Measurements from ENCODE around the gene SLC35F3. TPM values are rescaled to one million over a fixed set of nuclear protein-coding genes. Genes with fewer than 3 reads are reported as not detected.
"Not testable (repeated sequence)": the region's sequence is repeated elsewhere in the genome, so short reads cannot be mapped to it uniquely, and the experiment has no call there.

SLC35F3 gene
- total RNA-seq, 2 experiments from 2014 or later, result 34.4 to 35.7 TPM

DNA sequence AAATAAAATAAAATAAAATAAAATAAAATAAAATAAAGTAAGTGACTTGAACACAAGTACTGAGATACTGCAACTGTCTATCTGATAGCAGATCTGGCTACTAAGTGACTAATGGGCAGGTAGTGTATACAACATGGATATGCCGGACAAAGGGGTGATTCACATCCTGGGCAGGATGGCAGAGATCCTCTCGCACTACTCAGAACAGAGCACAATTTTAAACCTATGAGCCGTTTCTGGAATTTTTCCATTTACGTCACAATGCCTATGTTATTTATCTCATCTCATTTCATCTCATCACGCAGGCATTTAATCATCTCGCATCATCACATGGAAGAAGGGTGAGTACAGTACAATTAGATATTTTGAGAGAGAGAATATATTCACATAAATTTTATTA lies 235.5 kb downstream of the SLC35F3 start:
- Mint-ChIP-seq H3K36me3 (ENCODE audit: low read depth) (no peaks in the 10 kb centered on the region), H3K27me3 (ENCODE audit: low read depth) (peaks cover 34% of the 10 kb centered on the region), H3K27ac (no peak overlapping the region), H3K4me3 (no peak overlapping the region), H3K9me3 (ENCODE audit: insufficient read depth) (no peaks in the 10 kb centered on the region), H3K4me1 (ENCODE audit: low read depth) (no peaks in the 10 kb centered on the region)
- no peak for DNase-seq
- CTCF ChIA-PET, result no interaction called here
- ATAC-seq, result no peak
- POLR2A ChIA-PET, result no interaction called here

- ChIA-PET POLR2A (no interaction called here), CTCF (no interaction called here)
- DNase-seq, result no peak
- no peaks in the 10 kb centered on the region for H3K9me3 Mint-ChIP-seq (ENCODE audit: insufficient read depth)
- H3K27me3 Mint-ChIP-seq (ENCODE audit: low read depth), result peaks cover 38% of the 10 kb centered on the region
- no peaks in the 10 kb centered on the region for H3K4me1 Mint-ChIP-seq (ENCODE audit: low read depth)
- H3K4me3 Mint-ChIP-seq, result no peak overlapping the region
- no peaks in the 10 kb centered on the region for H3K36me3 Mint-ChIP-seq (ENCODE audit: low read depth)
- H3K27ac Mint-ChIP-seq, result no peak overlapping the region
- no peak for ATAC-seq
Measured at GRCh38 chr1:234140388-234140787, 235.9 kb downstream of the SLC35F3 start.

- ATAC-seq (no peak), DNase-seq (no peak)
- ChIA-PET CTCF (no interaction called here), POLR2A (no interaction called here)
- Mint-ChIP-seq H3K4me1 (ENCODE audit: low read depth) (no peaks in the 10 kb centered on the region), H3K4me3 (no peak overlapping the region), H3K27ac (no peak overlapping the region), H3K27me3 (ENCODE audit: low read depth) (peaks cover 41% of the 10 kb centered on the region), H3K9me3 (ENCODE audit: insufficient read depth) (no peaks in the 10 kb centered on the region), H3K36me3 (ENCODE audit: low read depth) (no peaks in the 10 kb centered on the region)
Measured at GRCh38 chr1:234141006-234141405, 236.5 kb downstream of the SLC35F3 start.

DNA sequence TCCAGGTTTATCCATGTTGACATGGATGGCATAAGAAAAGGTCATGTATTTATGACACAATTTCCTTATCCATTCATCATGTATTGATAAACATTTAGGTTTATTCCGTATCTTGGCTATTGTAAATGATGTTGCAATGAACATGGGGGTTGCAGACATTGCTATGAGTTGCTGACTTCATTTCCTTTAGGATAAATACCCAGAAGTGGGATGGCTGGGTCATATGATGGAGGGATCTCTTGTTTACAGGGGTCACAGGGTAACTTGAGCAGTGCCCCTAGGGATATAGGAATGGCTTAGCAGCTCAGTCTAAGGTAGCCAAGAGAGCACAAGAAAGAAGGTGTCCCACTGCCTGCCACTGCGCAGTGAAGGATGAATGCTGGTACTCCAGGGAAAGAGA lies 239.2 kb downstream of the SLC35F3 start:
- POLR2A ChIA-PET, result no interaction called here

GRCh38 chr1:234144901-234145300 lies 240.4 kb downstream of the SLC35F3 start:
- ATAC-seq, result no peak

More for the DNA sequence above, 239.2 kb downstream of the SLC35F3 start:
- H3K9me3 Mint-ChIP-seq (ENCODE audit: insufficient read depth), result peaks cover 6% of the 10 kb centered on the region
- DNase-seq (no peak), ATAC-seq (no peak)
- peaks cover 39% of the 10 kb centered on the region for H3K27me3 Mint-ChIP-seq (ENCODE audit: low read depth)
- no peak overlapping the region for H3K4me3 Mint-ChIP-seq
- CTCF ChIA-PET, result no interaction called here
- H3K36me3 Mint-ChIP-seq (ENCODE audit: low read depth), result no peaks in the 10 kb centered on the region
- H3K4me1 Mint-ChIP-seq (ENCODE audit: low read depth), result no peaks in the 10 kb centered on the region
- no peak overlapping the region for H3K27ac Mint-ChIP-seq

GRCh38 chr1:234148350-234148749 lies 243.9 kb downstream of the SLC35F3 start:
- ChIA-PET POLR2A (interaction anchor here (0.6 kb wide), 1 partner anchor 123 kb away, joined by 3 read pairs; no protein-coding TSS in a partner anchor), CTCF (interaction anchor here (4.6 kb wide), 1 partner anchor 162 kb away, joined by 18 read pairs; no protein-coding TSS in a partner anchor)
- no peak overlapping the region for H3K4me3 Mint-ChIP-seq
- peaks cover 6% of the 10 kb centered on the region for H3K9me3 Mint-ChIP-seq (ENCODE audit: insufficient read depth)
- DNase-seq (no peak), ATAC-seq (no peak)
- H3K4me1 Mint-ChIP-seq (ENCODE audit: low read depth), result no peaks in the 10 kb centered on the region
- peaks cover 46% of the 10 kb centered on the region for H3K27me3 Mint-ChIP-seq (ENCODE audit: low read depth)
- no peaks in the 10 kb centered on the region for H3K36me3 Mint-ChIP-seq (ENCODE audit: low read depth)
- no peak overlapping the region for H3K27ac Mint-ChIP-seq

More at GRCh38 chr1:234144901-234145300, 240.4 kb downstream of the SLC35F3 start:
- H3K9me3 Mint-ChIP-seq (ENCODE audit: insufficient read depth), result peaks cover 6% of the 10 kb centered on the region
- no peak for DNase-seq
- H3K4me3 Mint-ChIP-seq, result no peak overlapping the region
- peaks cover 48% of the 10 kb centered on the region for H3K27me3 Mint-ChIP-seq (ENCODE audit: low read depth)
- ChIA-PET POLR2A (no interaction called here), CTCF (no interaction called here)
- H3K27ac Mint-ChIP-seq, result no peak overlapping the region
- H3K4me1 Mint-ChIP-seq (ENCODE audit: low read depth), result no peaks in the 10 kb centered on the region
- no peaks in the 10 kb centered on the region for H3K36me3 Mint-ChIP-seq (ENCODE audit: low read depth)

GRCh38 chr1:234148816-234149215 lies 244.3 kb downstream of the SLC35F3 start:
- Mint-ChIP-seq H3K4me1 (ENCODE audit: low read depth) (no peaks in the 10 kb centered on the region), H3K9me3 (ENCODE audit: insufficient read depth) (peaks cover 6% of the 10 kb centered on the region), H3K4me3 (no peak overlapping the region), H3K27me3 (ENCODE audit: low read depth) (peaks cover 43% of the 10 kb centered on the region), H3K27ac (no peak overlapping the region), H3K36me3 (ENCODE audit: low read depth) (no peaks in the 10 kb centered on the region)
- ChIA-PET POLR2A (no interaction called here), CTCF (interaction anchor here (4.6 kb wide), 1 partner anchor 161 kb away, joined by 18 read pairs; no protein-coding TSS in a partner anchor)
- DNase-seq (no peak), ATAC-seq (no peak)

- H3K4me1 Mint-ChIP-seq (ENCODE audit: low read depth), result no peaks in the 10 kb centered on the region
- H3K27me3 Mint-ChIP-seq (ENCODE audit: low read depth), result peaks cover 41% of the 10 kb centered on the region
- ATAC-seq, result no peak
- H3K4me3 Mint-ChIP-seq, result no peak overlapping the region
- ChIA-PET POLR2A (no interaction called here), CTCF (interaction anchor here (4.6 kb wide), 1 partner anchor 161 kb away, joined by 18 read pairs; no protein-coding TSS in a partner anchor)
- H3K27ac Mint-ChIP-seq, result no peak overlapping the region
- no peak for DNase-seq
- no peaks in the 10 kb centered on the region for H3K36me3 Mint-ChIP-seq (ENCODE audit: low read depth)
- H3K9me3 Mint-ChIP-seq (ENCODE audit: insufficient read depth), result peaks cover 6% of the 10 kb centered on the region
Measured at GRCh38 chr1:234149217-234149616, 244.7 kb downstream of the SLC35F3 start.

GRCh38 chr1:234150892-234151291 lies 246.4 kb downstream of the SLC35F3 start:
- Mint-ChIP-seq H3K9me3 (ENCODE audit: insufficient read depth) (peaks cover 6% of the 10 kb centered on the region), H3K27me3 (ENCODE audit: low read depth) (peaks cover 30% of the 10 kb centered on the region), H3K36me3 (ENCODE audit: low read depth) (no peaks in the 10 kb centered on the region), H3K4me1 (ENCODE audit: low read depth) (peaks cover 2% of the 10 kb centered on the region), H3K27ac (no peak overlapping the region), H3K4me3 (no peak overlapping the region)
- DNase-seq (no peak), ATAC-seq (no peak)
- ChIA-PET CTCF (interaction anchor here (0.7 to 4.6 kb wide), 6 partner anchors 11 to 161 kb away, joined by 3 to 18 read pairs (median 4); no protein-coding TSS in a partner anchor), POLR2A (no interaction called here)

DNA sequence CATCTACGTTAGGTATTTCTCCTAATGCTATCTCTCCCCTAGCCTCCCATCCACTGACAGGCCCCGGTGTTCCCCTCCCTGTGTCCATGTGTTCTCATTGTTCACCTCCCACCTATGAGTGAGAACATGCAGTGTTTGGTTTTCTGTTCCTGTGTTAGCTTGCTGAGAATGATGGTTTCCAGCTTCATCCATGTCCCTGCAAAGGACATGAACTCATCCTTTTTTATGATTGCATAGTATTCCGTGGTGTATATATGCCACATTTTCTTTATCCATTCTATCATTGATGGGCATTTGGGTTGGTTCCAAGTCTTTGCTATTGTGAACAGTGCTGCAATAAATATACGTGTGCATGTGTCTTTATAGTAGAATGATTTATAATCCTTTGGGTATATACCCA lies 247.9 kb downstream of the SLC35F3 start:
- H3K4me1 Mint-ChIP-seq (ENCODE audit: low read depth); H3K9me3 Mint-ChIP-seq (ENCODE audit: insufficient read depth); ATAC-seq; POLR2A ChIA-PET; H3K4me3 Mint-ChIP-seq; H3K27ac Mint-ChIP-seq; DNase-seq; H3K36me3 Mint-ChIP-seq (ENCODE audit: low read depth): not testable (repeated sequence)
- H3K27me3 Mint-ChIP-seq (ENCODE audit: low read depth), result peaks cover 29% of the 10 kb centered on the region
- CTCF ChIA-PET, result interaction anchor here (1.6 kb wide), 1 partner anchor 158 kb away, joined by 6 read pairs; no protein-coding TSS in a partner anchor

DNA sequence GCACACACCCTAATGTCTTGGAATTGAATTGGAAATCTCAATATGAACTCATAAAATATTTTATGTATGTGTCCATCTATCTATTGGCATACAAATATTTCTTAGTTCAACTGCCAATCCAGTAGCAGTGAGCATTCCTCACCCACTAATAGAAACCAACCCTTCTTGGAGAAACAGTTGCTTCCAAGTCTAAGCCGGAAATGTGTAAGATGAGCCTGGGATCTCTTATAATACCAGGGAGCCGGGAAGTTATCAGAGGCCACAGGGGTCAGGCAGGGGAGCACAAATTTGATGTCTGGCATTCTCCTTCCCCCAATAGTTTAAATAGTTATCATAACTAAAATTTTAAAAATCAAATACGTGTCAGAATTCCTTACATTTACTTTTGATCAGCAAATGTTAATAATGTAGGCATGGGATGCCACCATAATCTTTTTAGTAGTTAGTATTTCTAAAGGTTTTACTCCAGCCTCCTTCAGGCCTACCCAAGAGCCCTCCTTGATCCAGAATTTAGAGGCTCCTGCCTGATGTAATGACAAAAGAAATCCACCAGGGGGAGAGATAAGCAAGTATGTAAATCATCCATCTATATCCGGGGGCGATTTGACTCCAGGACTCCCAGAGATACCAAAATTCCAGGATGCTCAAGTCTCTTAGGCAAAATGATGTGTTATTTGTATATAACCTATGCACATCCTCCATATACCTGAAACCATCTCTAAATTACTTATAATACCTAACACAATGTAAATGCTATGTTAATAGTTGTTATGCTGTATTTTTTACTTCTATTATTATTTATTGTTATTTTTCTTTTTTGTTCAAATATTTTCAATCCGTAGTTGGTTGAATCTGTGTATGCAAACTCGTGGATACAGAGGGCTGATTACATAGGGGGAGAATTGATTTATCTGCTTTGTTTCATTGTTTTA lies 250.1 kb downstream of the SLC35F3 start:
- Mint-ChIP-seq H3K9me3 (ENCODE audit: insufficient read depth) (no peaks in the 10 kb centered on the region), H3K4me1 (ENCODE audit: low read depth) (peaks cover 2% of the 10 kb centered on the region), H3K36me3 (ENCODE audit: low read depth) (no peaks in the 10 kb centered on the region), H3K27me3 (ENCODE audit: low read depth) (peaks cover 22% of the 10 kb centered on the region), H3K4me3 (no peak overlapping the region), H3K27ac (no peak overlapping the region)
- DNase-seq (peak; percentile 61), ATAC-seq (peak; percentile 70)
- ChIA-PET POLR2A (no interaction called here), CTCF (interaction anchor here (0.8 to 1.2 kb wide), 13 partner anchors 17 to 171 kb away, joined by 3 to 24 read pairs (median 4); no protein-coding TSS in a partner anchor)

- POLR2A ChIA-PET, result no interaction called here
- Mint-ChIP-seq H3K27me3 (ENCODE audit: low read depth) (peaks cover 8% of the 10 kb centered on the region), H3K4me1 (ENCODE audit: low read depth) (peaks cover 34% of the 10 kb centered on the region), H3K9me3 (ENCODE audit: insufficient read depth) (peaks cover 8% of the 10 kb centered on the region), H3K27ac (no peak overlapping the region), H3K36me3 (ENCODE audit: low read depth) (no peaks in the 10 kb centered on the region), H3K4me3 (no peak overlapping the region)
- no peak for ATAC-seq
- CTCF ChIA-PET, result interaction anchor here (0.6 to 3.3 kb wide), 5 partner anchors 9 to 147 kb away, joined by 3 to 11 read pairs (median 5); no protein-coding TSS in a partner anchor
- DNase-seq, result no peak
Measured at GRCh38 chr1:234162661-234163060, 258.2 kb downstream of the SLC35F3 start.
